ENCODE data around the gene PDE4A. TPM values are rescaled to one million over a fixed set of nuclear protein-coding genes. Genes with fewer than 3 reads are reported as not detected.

Gene PDE4A
- total and polyA plus RNA-seq, 2 of the 13 experiments (the other 11 are each of a cell fraction or from before 2014, with no cell fraction given) = 1.1 to 4.1 TPM

GRCh38 chr19:10502524-10503001 lies 82.2 kb downstream of the PDE4A start (continued):
- TF ChIP-seq KDM5B (CRISPR knock-in tag; IDR thresholded peaks at IDR 0.05; ENCODE audit: borderline replicate concordance) (peak; percentile 41; the same call in 1 of the 2 replicates), KMT2A (CRISPR knock-in tag; IDR thresholded peaks at IDR 0.05) (no peak), ZNF496 (CRISPR knock-in tag; IDR thresholded peaks at IDR 0.05; ENCODE audit: insufficient replicate concordance) (no peak), YY1 (IDR thresholded peaks at IDR 0.05; ENCODE audit: insufficient read depth, insufficient replicate concordance, low read depth, low read length) (peak; percentile 97), DNMT3B (CRISPR knock-in tag; conservative IDR thresholded peaks at IDR 0.05) (no peak), ERF (CRISPR knock-in tag; IDR thresholded peaks at IDR 0.05) (peak; percentile 52; the same call in 1 of the 2 replicates), MLLT10 (CRISPR knock-in tag; IDR thresholded peaks at IDR 0.05) (no peak), ZNF546 (CRISPR knock-in tag; conservative IDR thresholded peaks at IDR 0.05) (peak; percentile 37; the same call in 1 of the 2 replicates), ZFP36L1 (CRISPR knock-in tag; IDR thresholded peaks at IDR 0.05) (no peak), NR2F6 (IDR thresholded peaks at IDR 0.05) (no peak; the same call in 1 of the 2 replicates), NR2F6 (CRISPR knock-in tag; IDR thresholded peaks at IDR 0.05) (peak; percentile 15; the same call in 1 of the 2 replicates), KLF16 (CRISPR knock-in tag; IDR thresholded peaks at IDR 0.05) (peak in 1 of 2 experiments; percentile 62; a peak in 2 of 4 replicates), ISL2 (CRISPR knock-in tag; IDR thresholded peaks at IDR 0.05) (no peak), ARID5B (CRISPR knock-in tag; IDR thresholded peaks at IDR 0.05) (peak; percentile 55; the same call in 1 of the 2 replicates), ZNF136 (CRISPR knock-in tag; IDR thresholded peaks at IDR 0.05; ENCODE audit: low read depth) (no peak), FOXA3 (CRISPR knock-in tag; IDR thresholded peaks at IDR 0.05) (peak; percentile 50), ELF3 (CRISPR knock-in tag; IDR thresholded peaks at IDR 0.05) (peak; percentile 18; the same call in 1 of the 2 replicates), SNAPC5 (CRISPR knock-in tag; IDR thresholded peaks at IDR 0.05; ENCODE audit: borderline replicate concordance) (0 out of 2 replicates have a peak, but pooled peaks have one; percentile 63), THYN1 (CRISPR knock-in tag; IDR thresholded peaks at IDR 0.05; ENCODE audit: borderline replicate concordance, low read depth) (no peak), BCL3 (CRISPR knock-in tag; IDR thresholded peaks at IDR 0.05) (peak; percentile 67; the same call in 1 of the 2 replicates), BHLHE40 (IDR thresholded peaks at IDR 0.05; ENCODE audit: low read length) (peak; percentile 60; the same call in 1 of the 2 replicates), KDM2A (CRISPR knock-in tag; IDR thresholded peaks at IDR 0.05; ENCODE audit: borderline replicate concordance, low read depth) (peak; percentile 59; the same call in 1 of the 2 replicates), ZNF251 (CRISPR knock-in tag; IDR thresholded peaks at IDR 0.05) (no peak), ZFX (CRISPR knock-in tag; IDR thresholded peaks at IDR 0.05; ENCODE audit: low read depth) (peak; percentile 84), SP5 (CRISPR knock-in tag; IDR thresholded peaks at IDR 0.05; ENCODE audit: borderline replicate concordance, low read depth) (peak; percentile 81), ZNF83 (CRISPR knock-in tag; IDR thresholded peaks at IDR 0.05; ENCODE audit: borderline replicate concordance) (no peak)
